ENCODE data around the gene NPY2R. TPM values are rescaled to one million over a fixed set of nuclear protein-coding genes. Genes with fewer than 3 reads are reported as not detected.

Gene NPY2R
- total and polyA plus RNA-seq, 2 of the 13 experiments (the other 11 are each of a cell fraction or from before 2014, with no cell fraction given) = not detected

DNA sequence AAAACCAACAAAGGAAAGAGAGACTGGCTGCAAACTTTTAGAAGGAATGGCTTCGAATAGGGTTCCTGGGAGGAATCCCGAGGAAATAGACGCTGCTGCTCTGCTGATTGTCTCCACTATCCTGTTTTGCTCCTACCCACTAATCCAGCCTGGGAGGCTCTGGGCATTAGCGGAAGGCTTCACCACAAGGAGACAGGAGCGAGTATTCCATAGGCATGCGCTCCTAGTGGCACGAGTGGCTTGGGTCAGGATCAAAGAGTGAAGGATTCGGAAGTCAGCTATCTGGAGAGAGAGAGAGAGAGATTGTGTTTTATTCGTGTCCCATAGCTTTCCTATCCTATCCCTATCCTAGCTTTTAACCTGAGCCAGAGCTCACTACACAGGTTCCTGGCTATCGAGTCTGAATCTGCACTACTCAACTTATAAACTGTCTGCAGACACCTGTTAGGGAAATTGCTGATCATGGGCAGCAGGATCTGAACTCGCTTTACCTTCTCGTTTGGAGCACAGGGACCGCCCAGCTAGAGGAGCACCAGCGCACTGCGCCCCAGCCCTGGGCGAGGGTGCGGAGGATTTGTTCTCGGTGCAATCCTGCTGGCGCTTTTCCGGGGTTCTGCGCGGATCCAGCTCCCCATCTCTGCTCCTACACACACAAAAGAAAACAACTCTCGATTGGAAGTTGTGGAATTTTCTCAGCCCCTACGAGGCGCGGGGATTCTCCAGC is 740 bp upstream of the NPY2R start (continued):
- TF ChIP-seq, protein P1, sequence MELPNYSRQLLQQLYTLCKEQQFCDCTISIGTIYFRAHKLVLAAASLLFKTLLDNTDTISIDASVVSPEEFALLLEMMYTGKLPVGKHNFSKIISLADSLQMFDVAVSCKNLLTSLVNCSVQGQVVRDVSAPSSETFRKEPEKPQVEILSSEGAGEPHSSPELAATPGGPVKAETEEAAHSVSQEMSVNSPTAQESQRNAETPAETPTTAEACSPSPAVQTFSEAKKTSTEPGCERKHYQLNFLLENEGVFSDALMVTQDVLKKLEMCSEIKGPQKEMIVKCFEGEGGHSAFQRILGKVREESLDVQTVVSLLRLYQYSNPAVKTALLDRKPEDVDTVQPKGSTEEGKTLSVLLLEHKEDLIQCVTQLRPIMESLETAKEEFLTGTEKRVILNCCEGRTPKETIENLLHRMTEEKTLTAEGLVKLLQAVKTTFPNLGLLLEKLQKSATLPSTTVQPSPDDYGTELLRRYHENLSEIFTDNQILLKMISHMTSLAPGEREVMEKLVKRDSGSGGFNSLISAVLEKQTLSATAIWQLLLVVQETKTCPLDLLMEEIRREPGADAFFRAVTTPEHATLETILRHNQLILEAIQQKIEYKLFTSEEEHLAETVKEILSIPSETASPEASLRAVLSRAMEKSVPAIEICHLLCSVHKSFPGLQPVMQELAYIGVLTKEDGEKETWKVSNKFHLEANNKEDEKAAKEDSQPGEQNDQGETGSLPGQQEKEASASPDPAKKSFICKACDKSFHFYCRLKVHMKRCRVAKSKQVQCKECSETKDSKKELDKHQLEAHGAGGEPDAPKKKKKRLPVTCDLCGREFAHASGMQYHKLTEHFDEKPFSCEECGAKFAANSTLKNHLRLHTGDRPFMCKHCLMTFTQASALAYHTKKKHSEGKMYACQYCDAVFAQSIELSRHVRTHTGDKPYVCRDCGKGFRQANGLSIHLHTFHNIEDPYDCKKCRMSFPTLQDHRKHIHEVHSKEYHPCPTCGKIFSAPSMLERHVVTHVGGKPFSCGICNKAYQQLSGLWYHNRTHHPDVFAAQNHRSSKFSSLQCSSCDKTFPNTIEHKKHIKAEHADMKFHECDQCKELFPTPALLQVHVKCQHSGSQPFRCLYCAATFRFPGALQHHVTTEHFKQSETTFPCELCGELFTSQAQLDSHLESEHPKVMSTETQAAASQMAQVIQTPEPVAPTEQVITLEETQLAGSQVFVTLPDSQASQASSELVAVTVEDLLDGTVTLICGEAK (IDR thresholded peaks at IDR 0.05) = no peak
- TF ChIP-seq, protein P1 (CRISPR knock-in tag; IDR thresholded peaks at IDR 0.05) = no peak

- Histone ChIP-seq H3K4me2 (ENCODE audit: low read depth, low read length) (no peak overlapping the region), H3K27me3 (ENCODE audit: control insufficient read depth in 1 of 2, insufficient read depth in 2 of 2, low read length in 2 of 2) (no peaks in the 10 kb centered on the region; a peak in 1 of 5 replicates), H3K9ac (ENCODE audit: insufficient read depth, low read depth, low read length) (no peak overlapping the region), H3K4me1 (ENCODE audit: insufficient read depth, low read length) (no peaks in the 10 kb centered on the region), H2AFZ (ENCODE audit: low read length) (no peak overlapping the region), H3K36me3 (replicated peaks in 1 of 2; ENCODE audit: control insufficient read depth in 1 of 2, insufficient read depth in 2 of 2, low read length in 2 of 2) (no peaks in the 10 kb centered on the region), H3K9me3 (ENCODE audit: low read length) (no peaks in the 10 kb centered on the region), H3K4me3 (replicated peaks in 1 of 3; ENCODE audit: insufficient read depth in 1 of 3, low read depth in 2 of 3, low read length in 3 of 3) (no peak overlapping the region), H3K27ac (ENCODE audit: extremely low read length, insufficient read depth, low read length) (no peak overlapping the region), H3K79me2 (ENCODE audit: insufficient read depth, low read length) (no peaks in the 10 kb centered on the region), H4K20me1 (ENCODE audit: insufficient read depth, low read length) (no peaks in the 10 kb centered on the region)
- no TSS peak for BruUV-seq (replicated peaks)
- in situ Hi-C loops (cut with HindIII; ENCODE audit: extremely low pct_ligation_motif_present, low pct_unique_long_range_greater_than_20kb) = no loop called here
- ATAC-seq (no peak), FAIRE-seq (no peak), DNase-seq (ENCODE audit: low spot score) (no peak)
- no peak for TF ChIP-seq ZNF552 (CRISPR knock-in tag; IDR thresholded peaks at IDR 0.05; ENCODE audit: borderline replicate concordance)
- TF ChIP-seq CEBPB (IDR thresholded peaks at IDR 0.05; ENCODE audit: borderline replicate concordance, low read depth, low read length) = peak; percentile 77; the same call in 1 of the 2 replicates
- TF ChIP-seq SUZ12 (IDR thresholded peaks at IDR 0.05; ENCODE audit: low read depth, low read length) = no peak
- TF ChIP-seq SPEN (CRISPR knock-in tag; IDR thresholded peaks at IDR 0.05; ENCODE audit: low read depth) = no peak
- TF ChIP-seq, protein P2, sequence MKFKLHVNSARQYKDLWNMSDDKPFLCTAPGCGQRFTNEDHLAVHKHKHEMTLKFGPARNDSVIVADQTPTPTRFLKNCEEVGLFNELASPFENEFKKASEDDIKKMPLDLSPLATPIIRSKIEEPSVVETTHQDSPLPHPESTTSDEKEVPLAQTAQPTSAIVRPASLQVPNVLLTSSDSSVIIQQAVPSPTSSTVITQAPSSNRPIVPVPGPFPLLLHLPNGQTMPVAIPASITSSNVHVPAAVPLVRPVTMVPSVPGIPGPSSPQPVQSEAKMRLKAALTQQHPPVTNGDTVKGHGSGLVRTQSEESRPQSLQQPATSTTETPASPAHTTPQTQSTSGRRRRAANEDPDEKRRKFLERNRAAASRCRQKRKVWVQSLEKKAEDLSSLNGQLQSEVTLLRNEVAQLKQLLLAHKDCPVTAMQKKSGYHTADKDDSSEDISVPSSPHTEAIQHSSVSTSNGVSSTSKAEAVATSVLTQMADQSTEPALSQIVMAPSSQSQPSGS (CRISPR knock-in tag; IDR thresholded peaks at IDR 0.05) = no peak
- TF ChIP-seq, protein P3, sequence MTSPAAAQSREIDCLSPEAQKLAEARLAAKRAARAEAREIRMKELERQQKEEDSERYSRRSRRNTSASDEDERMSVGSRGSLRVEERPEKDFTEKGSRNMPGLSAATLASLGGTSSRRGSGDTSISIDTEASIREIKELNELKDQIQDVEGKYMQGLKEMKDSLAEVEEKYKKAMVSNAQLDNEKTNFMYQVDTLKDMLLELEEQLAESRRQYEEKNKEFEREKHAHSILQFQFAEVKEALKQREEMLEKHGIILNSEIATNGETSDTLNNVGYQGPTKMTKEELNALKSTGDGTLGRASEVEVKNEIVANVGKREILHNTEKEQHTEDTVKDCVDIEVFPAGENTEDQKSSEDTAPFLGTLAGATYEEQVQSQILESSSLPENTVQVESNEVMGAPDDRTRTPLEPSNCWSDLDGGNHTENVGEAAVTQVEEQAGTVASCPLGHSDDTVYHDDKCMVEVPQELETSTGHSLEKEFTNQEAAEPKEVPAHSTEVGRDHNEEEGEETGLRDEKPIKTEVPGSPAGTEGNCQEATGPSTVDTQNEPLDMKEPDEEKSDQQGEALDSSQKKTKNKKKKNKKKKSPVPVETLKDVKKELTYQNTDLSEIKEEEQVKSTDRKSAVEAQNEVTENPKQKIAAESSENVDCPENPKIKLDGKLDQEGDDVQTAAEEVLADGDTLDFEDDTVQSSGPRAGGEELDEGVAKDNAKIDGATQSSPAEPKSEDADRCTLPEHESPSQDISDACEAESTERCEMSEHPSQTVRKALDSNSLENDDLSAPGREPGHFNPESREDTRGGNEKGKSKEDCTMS (CRISPR knock-in tag; conservative IDR thresholded peaks at IDR 0.05) = no peak
- TF ChIP-seq ZNF224 (CRISPR knock-in tag; IDR thresholded peaks at IDR 0.05) = no peak
- intact Hi-C loops (cut with micrococcal nuclease; ENCODE audit: unreplicated experiment) = no loop called here
- WGBS (ENCODE audit: low lambda C conversion rate) = 10% methylated on average over 5 of the region's 5 CpGs
- ChIA-PET CTCF (ENCODE audit: low intra/inter-chr PET ratio, low total read pairs) (no interaction called here), POLR2A (no interaction called here)
These were observed 11.6 kb downstream of the NPY2R start for GRCh38 chr4:155220025-155220424.
